ENCODE measurements around the gene SPRED2.

Gene SPRED2

GRCh38 chr2:65368468-65368867 is 63.9 kb downstream of the SPRED2 start:
- no peaks in the 10 kb centered on the region for H3K36me3 ChIP-seq (ENCODE audit: control insufficient read depth, low read length)
- H3K79me2 ChIP-seq (ENCODE audit: control insufficient read depth, low read length), result peaks cover 76% of the 10 kb centered on the region
- H3K4me2 ChIP-seq (ENCODE audit: low read length), result peak overlapping the region; percentile 87
- no peaks in the 10 kb centered on the region for H3K27me3 ChIP-seq (ENCODE audit: control insufficient read depth, low read length)
- H3K4me1 ChIP-seq (ENCODE audit: control insufficient read depth, low read length), result peaks cover 100% of the 10 kb centered on the region
- H3K9me3 ChIP-seq (ENCODE audit: control insufficient read depth, insufficient read depth, low read length), result no peaks in the 10 kb centered on the region
- H4K20me1 ChIP-seq (ENCODE audit: control insufficient read depth, insufficient read depth, low read depth, low read length), result no peaks in the 10 kb centered on the region
- peak overlapping the region; percentile 31 for H3K27ac ChIP-seq (ENCODE audit: low read depth, low read length)
- no peaks in the 10 kb centered on the region for H3K9me2 ChIP-seq (replicated peaks; ENCODE audit: control insufficient read depth, low read length)
- H3F3A ChIP-seq (ENCODE audit: control insufficient read depth, insufficient read depth), result peaks cover 36% of the 10 kb centered on the region
- no peak for TF ChIP-seq EZH2phosphoT487 (IDR thresholded peaks at IDR 0.05; ENCODE audit: borderline replicate concordance, low read length)
- no peak for TF ChIP-seq CTCF (IDR thresholded peaks at IDR 0.05; ENCODE audit: low read depth, low read length, poor library complexity, severe bottlenecking)
- H3K4me3 ChIP-seq (ENCODE audit: low read length), result peak overlapping the region; percentile 23

GRCh38 chr2:65367524-65367923 is 64.9 kb downstream of the SPRED2 start:
- H3K4me2 ChIP-seq (ENCODE audit: low read length), result peak overlapping the region; percentile 87
- peaks cover 76% of the 10 kb centered on the region for H3K79me2 ChIP-seq (ENCODE audit: control insufficient read depth, low read length)

GRCh38 chr2:65366595-65367125 is 65.7 kb downstream of the SPRED2 start:
- Histone ChIP-seq H3K4me3 (ENCODE audit: low read length) (peak overlapping the region; percentile 67), H3K4me1 (ENCODE audit: control insufficient read depth, low read length) (peaks cover 99% of the 10 kb centered on the region), H3F3A (ENCODE audit: control insufficient read depth, insufficient read depth) (peaks cover 39% of the 10 kb centered on the region), H3K27me3 (ENCODE audit: control insufficient read depth, low read length) (no peaks in the 10 kb centered on the region), H3K36me3 (ENCODE audit: control insufficient read depth, low read length) (no peaks in the 10 kb centered on the region), H3K4me2 (ENCODE audit: low read length) (peak overlapping the region; percentile 81), H3K27ac (ENCODE audit: low read depth, low read length) (peak overlapping the region; percentile 87), H3K79me2 (ENCODE audit: control insufficient read depth, low read length) (peaks cover 78% of the 10 kb centered on the region), H4K20me1 (ENCODE audit: control insufficient read depth, insufficient read depth, low read depth, low read length) (no peaks in the 10 kb centered on the region), H3K9me3 (ENCODE audit: control insufficient read depth, insufficient read depth, low read length) (no peaks in the 10 kb centered on the region), H3K9me2 (replicated peaks; ENCODE audit: control insufficient read depth, low read length) (no peaks in the 10 kb centered on the region)
- TF ChIP-seq EZH2phosphoT487 (IDR thresholded peaks at IDR 0.05; ENCODE audit: borderline replicate concordance, low read length) (no peak), CTCF (IDR thresholded peaks at IDR 0.05; ENCODE audit: low read depth, low read length, poor library complexity, severe bottlenecking) (no peak)

More at GRCh38 chr2:65367524-65367923, 64.9 kb downstream of the SPRED2 start:
- H3K4me1 ChIP-seq (ENCODE audit: control insufficient read depth, low read length), result peaks cover 99% of the 10 kb centered on the region
- peaks cover 36% of the 10 kb centered on the region for H3F3A ChIP-seq (ENCODE audit: control insufficient read depth, insufficient read depth)
- no peaks in the 10 kb centered on the region for H3K9me2 ChIP-seq (replicated peaks; ENCODE audit: control insufficient read depth, low read length)
- no peaks in the 10 kb centered on the region for H4K20me1 ChIP-seq (ENCODE audit: control insufficient read depth, insufficient read depth, low read depth, low read length)
- no peaks in the 10 kb centered on the region for H3K27me3 ChIP-seq (ENCODE audit: control insufficient read depth, low read length)
- H3K36me3 ChIP-seq (ENCODE audit: control insufficient read depth, low read length), result no peaks in the 10 kb centered on the region
- TF ChIP-seq EZH2phosphoT487 (IDR thresholded peaks at IDR 0.05; ENCODE audit: borderline replicate concordance, low read length) (no peak), CTCF (IDR thresholded peaks at IDR 0.05; ENCODE audit: low read depth, low read length, poor library complexity, severe bottlenecking) (no peak)
- peak overlapping the region; percentile 23 for H3K4me3 ChIP-seq (ENCODE audit: low read length)
- H3K9me3 ChIP-seq (ENCODE audit: control insufficient read depth, insufficient read depth, low read length), result no peaks in the 10 kb centered on the region
- H3K27ac ChIP-seq (ENCODE audit: low read depth, low read length), result peak overlapping the region; percentile 31
